GM12873 (cell line): ENCODE measurements around the gene CXCL14.

Experiments
- CTCF ChIP-seq: IDR thresholded peaks from 2 replicates; pipeline ENCODE4 v1.5.1; 2012; ENCODE audit warnings: low read depth, mild to moderate bottlenecking, moderate library complexity, low read length, control low read depth; ENCODE audit not compliant: insufficient read depth; ENCODE audit errors: missing control alignments

CXCL14 gene

GRCh38 chr5:135578685-135579341, at the start of gene CXCL14:
Gene CXCL14, minus strand, starts transcription at chr5:135578991. Its CDS starts 213 bp downstream, at chr5:135578778.
- TF ChIP-seq CTCF, result no peak

GRCh38 chr5:135626636-135627035, 47.8 kb upstream of the CXCL14 start:
- no peak for TF ChIP-seq CTCF

GRCh38 chr5:135625961-135626360, 47.2 kb upstream of the CXCL14 start:
- TF ChIP-seq CTCF, result no peak

- TF ChIP-seq CTCF, result no peak
Measured at GRCh38 chr5:135625486-135625885, 46.7 kb upstream of the CXCL14 start.

- no peak for TF ChIP-seq CTCF
Measured at GRCh38 chr5:135625061-135625460, 46.3 kb upstream of the CXCL14 start.

- TF ChIP-seq CTCF, result no peak
Measured at GRCh38 chr5:135623186-135623715, 44.5 kb upstream of the CXCL14 start.

- TF ChIP-seq CTCF, result no peak
Measured at GRCh38 chr5:135615581-135616260, 36.9 kb upstream of the CXCL14 start.
